Neutrophil (primary cell): ENCODE measurements around the gene ZC3H12A.

Experiments
- H3K27ac ChIP-seq: fragments of 200-600 bp; sonication (generic); 2 replicates; pipeline ENCODE4 v1.5.1; 2016; ENCODE audit warnings: mild to moderate bottlenecking, moderate library complexity
- H3K27me3 ChIP-seq: fragments of 200-600 bp; sonication (generic); 2 replicates; pipeline ENCODE4 v1.6.0; 2016; ENCODE audit warnings: mild to moderate bottlenecking
- H3K36me3 ChIP-seq: fragments of 200-600 bp; sonication (generic); 2 replicates; pipeline ENCODE4 v1.5.1; 2017
- H3K4me1 ChIP-seq, 2 experiments: fragments of 200-600 bp in 1 of 2; sonication (generic) in 1 of 2; 1 replicate in 1 of 2; 2 replicates in 1 of 2; pipeline versions ENCODE4 v1.5.1 to v1.6.1; 2013 to 2016; ENCODE audit warnings: low read depth in 1 of 2, low read length in 1 of 2, mild to moderate bottlenecking in 1 of 2, moderate library complexity in 1 of 2; ENCODE audit not compliant: control insufficient read depth in 1 of 2, insufficient read depth in 1 of 2
- H3K4me3 ChIP-seq, 2 experiments: fragments of 200-600 bp in 1 of 2; sonication (generic) in 1 of 2; 1 replicate in 1 of 2; 2 replicates in 1 of 2; pipeline ENCODE4 v1.5.1; 2013 to 2016; ENCODE audit warnings: low read depth in 1 of 2, low read length in 1 of 2, mild to moderate bottlenecking in 1 of 2, moderate library complexity in 1 of 2
- H3K9me3 ChIP-seq: fragments of 200-600 bp; sonication (generic); 2 replicates; pipeline ENCODE4 v1.5.1; 2016
- TF ChIP-seq, protein P1 (sequence below): fragments of 200-600 bp; sonication (generic); IDR thresholded peaks from 2 replicates; pipeline ENCODE4 v1.5.1; 2016; ENCODE audit warnings: antibody characterized with exemption

The ZC3H12A gene

DNA sequence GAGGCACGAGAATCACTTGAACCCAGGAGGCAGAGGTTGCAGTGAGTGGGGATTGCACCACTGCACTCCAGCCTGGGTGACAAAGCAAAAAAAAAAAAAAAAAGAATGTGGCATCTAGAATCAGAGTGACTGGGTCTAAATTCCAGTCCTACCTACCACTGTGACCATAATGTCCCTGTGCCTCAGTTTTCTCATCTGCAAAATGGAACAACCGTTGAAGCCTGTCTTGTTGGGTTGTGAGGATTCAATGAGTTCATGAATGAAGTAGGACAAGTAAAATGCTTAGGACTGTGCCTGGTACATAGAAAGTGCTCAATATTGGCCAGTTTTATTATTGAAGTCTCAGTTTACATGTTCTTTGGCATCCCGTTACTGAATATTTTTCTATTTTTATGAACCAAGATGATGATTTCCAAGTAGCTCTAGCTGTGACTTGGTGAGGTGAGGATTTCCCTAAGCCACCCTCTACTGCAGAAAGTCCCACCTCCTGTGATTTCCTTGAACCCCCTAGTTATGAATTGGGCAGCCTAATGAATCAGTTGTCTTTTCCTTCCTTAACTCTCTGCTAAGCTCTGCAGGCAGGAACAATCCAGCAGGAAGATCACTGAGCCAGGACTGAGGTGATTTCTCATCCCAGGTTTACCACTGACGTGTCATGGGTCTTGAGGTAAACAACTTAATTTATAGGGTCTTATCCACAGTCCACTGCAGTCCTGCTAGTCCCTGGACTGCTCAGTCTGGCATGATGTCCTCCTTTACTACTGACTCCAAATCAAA is 59.1 kb downstream of the ZC3H12A start:
- TF ChIP-seq, protein P1, sequence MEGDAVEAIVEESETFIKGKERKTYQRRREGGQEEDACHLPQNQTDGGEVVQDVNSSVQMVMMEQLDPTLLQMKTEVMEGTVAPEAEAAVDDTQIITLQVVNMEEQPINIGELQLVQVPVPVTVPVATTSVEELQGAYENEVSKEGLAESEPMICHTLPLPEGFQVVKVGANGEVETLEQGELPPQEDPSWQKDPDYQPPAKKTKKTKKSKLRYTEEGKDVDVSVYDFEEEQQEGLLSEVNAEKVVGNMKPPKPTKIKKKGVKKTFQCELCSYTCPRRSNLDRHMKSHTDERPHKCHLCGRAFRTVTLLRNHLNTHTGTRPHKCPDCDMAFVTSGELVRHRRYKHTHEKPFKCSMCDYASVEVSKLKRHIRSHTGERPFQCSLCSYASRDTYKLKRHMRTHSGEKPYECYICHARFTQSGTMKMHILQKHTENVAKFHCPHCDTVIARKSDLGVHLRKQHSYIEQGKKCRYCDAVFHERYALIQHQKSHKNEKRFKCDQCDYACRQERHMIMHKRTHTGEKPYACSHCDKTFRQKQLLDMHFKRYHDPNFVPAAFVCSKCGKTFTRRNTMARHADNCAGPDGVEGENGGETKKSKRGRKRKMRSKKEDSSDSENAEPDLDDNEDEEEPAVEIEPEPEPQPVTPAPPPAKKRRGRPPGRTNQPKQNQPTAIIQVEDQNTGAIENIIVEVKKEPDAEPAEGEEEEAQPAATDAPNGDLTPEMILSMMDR = no peak
- no peak overlapping the region for H3K4me3 ChIP-seq
- H3K27ac ChIP-seq = no peak overlapping the region

More for the DNA sequence above, 59.1 kb downstream of the ZC3H12A start:
- H3K27me3 ChIP-seq = no peaks in the 10 kb centered on the region
- H3K9me3 ChIP-seq = no peaks in the 10 kb centered on the region
- H3K36me3 ChIP-seq = peaks cover 34% of the 10 kb centered on the region
- no peaks in the 10 kb centered on the region for H3K4me1 ChIP-seq
